ENCODE data around the gene RAB28. TPM values are rescaled to one million over a fixed set of nuclear protein-coding genes. Genes with fewer than 3 reads are reported as not detected.

Gene RAB28
- total RNA-seq, 4 donors from 2014 or later = 18.7 to 34.2 (median 20.1) TPM

GRCh38 chr4:13522282-13523104 lies 38.4 kb upstream of the RAB28 start:
- TF ChIP-seq CTCF (IDR thresholded peaks at IDR 0.05; ENCODE audit: low read depth) = no peak

GRCh38 chr4:13521047-13521446 lies 36.9 kb upstream of the RAB28 start:
- TF ChIP-seq CTCF (IDR thresholded peaks at IDR 0.05; ENCODE audit: low read depth) = no peak

GRCh38 chr4:13516315-13516860 lies 32.2 kb upstream of the RAB28 start:
- no peak for TF ChIP-seq CTCF (IDR thresholded peaks at IDR 0.05; ENCODE audit: low read depth)

- no peak for TF ChIP-seq CTCF (IDR thresholded peaks at IDR 0.05; ENCODE audit: low read depth)
Observed at GRCh38 chr4:13515268-13515667, 31.1 kb upstream of the RAB28 start.

GRCh38 chr4:13514722-13515121 lies 30.6 kb upstream of the RAB28 start:
- TF ChIP-seq CTCF (IDR thresholded peaks at IDR 0.05; ENCODE audit: low read depth) = no peak

GRCh38 chr4:13511101-13511500 lies 27.0 kb upstream of the RAB28 start:
- no peak for TF ChIP-seq CTCF (IDR thresholded peaks at IDR 0.05; ENCODE audit: low read depth)

GRCh38 chr4:13509442-13509841 lies 25.3 kb upstream of the RAB28 start:
- TF ChIP-seq CTCF (IDR thresholded peaks at IDR 0.05; ENCODE audit: low read depth) = no peak
